HepG2 (cell line): ENCODE measurements around the gene ARL11. TPM values are rescaled to one million over a fixed set of nuclear protein-coding genes. Genes with fewer than 3 reads are reported as not detected.

Experiments used
- ATAC-seq: fragments of 200-7000 bp; cut with Tn5 transposase; 3 replicates; pipeline ENCODE4 v1.9.1; 2020; ENCODE audit warnings: mild to moderate bottlenecking, moderate library complexity
- BruUV-seq: library from RNA; stranded (reverse); fragments of 400-500 nt; replicated peaks from 2 replicates; lab custom pipeline; 2021; lab: Mats Ljungman, UMichigan
- CTCF ChIA-PET: fragments of 300-600 bp; formaldehyde crosslinking; extraction: SDS; loops from one replicate; lab custom pipeline; 2021; ENCODE audit warnings: low total read pairs, inconsistent platforms, low intra/inter-chr PET ratio; lab: Yijun Ruan, JAX
- POLR2A ChIA-PET: fragments of 350-600 bp; sonication (Branson Sonifier 250); formaldehyde crosslinking; loops from one replicate; lab custom pipeline; 2020; ENCODE audit warnings: antibody characterized with exemption, inconsistent platforms; lab: Yijun Ruan, JAX
- DNase-seq: peaks from one replicate; pipeline ENCODE4 v3.0.0-alpha.2; 2015; ENCODE audit warnings: low spot score
- FAIRE-seq: peaks from 3 replicates; lab custom pipeline; 2011; peaks lifted over from hg19 to GRCh38; lab: Jason Lieb, UNC
- H2AFZ ChIP-seq: one replicate; pipeline ENCODE4 v1.6.1; 2011; ENCODE audit warnings: low read length, inconsistent platforms
- H3K27ac ChIP-seq: fragments of 300-600 bp; 3 replicates; pipeline ENCODE4 v1.8.0; 2011; ENCODE audit warnings: mixed run types, mild to moderate bottlenecking, mixed read lengths, low read length, inconsistent platforms; ENCODE audit not compliant: insufficient read depth; ENCODE audit errors: extremely low read length
- H3K27me3 ChIP-seq, 2 experiments: fragments of 200-600 bp in 1 of 2; 2 replicates in 1 of 2; 3 replicates in 1 of 2; pipeline versions ENCODE4 v1.6.0 to v1.8.0; 2011; ENCODE audit warnings: low read length in 2 of 2, mild to moderate bottlenecking in 2 of 2, moderate library complexity in 2 of 2, inconsistent platforms in 1 of 2; ENCODE audit not compliant: insufficient read depth in 2 of 2, control insufficient read depth in 1 of 2
- H3K36me3 ChIP-seq, 2 experiments: fragments of 200-600 bp in 1 of 2; replicated peaks in 1 of 2; 2 replicates in 1 of 2; 3 replicates in 1 of 2; pipeline versions ENCODE4 v1.5.1 to v1.8.0; 2011; ENCODE audit warnings: low read length in 2 of 2, inconsistent platforms in 1 of 2; ENCODE audit not compliant: insufficient read depth in 2 of 2, control insufficient read depth in 1 of 2
- H3K4me1 ChIP-seq: 2 replicates; pipeline ENCODE4 v1.5.1; 2012; ENCODE audit warnings: low read length, inconsistent platforms; ENCODE audit not compliant: insufficient read depth
- H3K4me2 ChIP-seq: 2 replicates; pipeline ENCODE4 v1.6.0; 2011; ENCODE audit warnings: low read depth, low read length, inconsistent platforms
- H3K4me3 ChIP-seq, 3 experiments: fragments of 200-600 bp in 1 of 3; sonication (generic), shearing (Covaris generic) in 1 of 3; replicated peaks in 1 of 3; 2 replicates each; pipeline ENCODE4 v1.5.1; 2011 to 2016; ENCODE audit warnings: low read length in 3 of 3, inconsistent platforms in 2 of 3, low read depth in 2 of 3, mild to moderate bottlenecking in 2 of 3, control low read depth in 1 of 3, mixed read lengths in 1 of 3; ENCODE audit not compliant: insufficient read depth in 1 of 3
- H3K79me2 ChIP-seq: one replicate; pipeline ENCODE4 v1.6.1; 2011; ENCODE audit warnings: low read length, inconsistent platforms; ENCODE audit not compliant: insufficient read depth
- H3K9ac ChIP-seq: 2 replicates; pipeline ENCODE4 v1.6.0; 2011; ENCODE audit warnings: mild to moderate bottlenecking, low read depth, low read length, inconsistent platforms; ENCODE audit not compliant: insufficient read depth
- H3K9me3 ChIP-seq: 2 replicates; pipeline ENCODE4 v1.5.1; 2012; ENCODE audit warnings: mild to moderate bottlenecking, low read length
- H4K20me1 ChIP-seq: 2 replicates; pipeline ENCODE4 v1.6.0; 2011; ENCODE audit warnings: inconsistent platforms, mild to moderate bottlenecking, low read length, moderate library complexity; ENCODE audit not compliant: insufficient read depth
- AGO2 ChIP-seq: fragments of 200-400 bp; formaldehyde crosslinking; optimal IDR thresholded peaks from 2 replicates; pipeline ENCODE3; 2017; ENCODE audit warnings: mild to moderate bottlenecking, low read depth, low read length, moderate library complexity
- ARHGAP35 ChIP-seq: sonication (generic); formaldehyde crosslinking; IDR thresholded peaks from 2 replicates; pipeline ENCODE4 v1.9.0; 2022; ENCODE audit warnings: mild to moderate bottlenecking, inconsistent platforms, moderate library complexity, missing genetic modification reagents, borderline replicate concordance
- GATAD2A ChIP-seq: IDR thresholded peaks from 2 replicates; pipeline ENCODE4 v1.6.1; 2016
- GTF3A ChIP-seq: sonication (generic); formaldehyde crosslinking; conservative IDR thresholded peaks from 2 replicates; pipeline ENCODE4 v1.4.0; 2020; ENCODE audit warnings: mild to moderate bottlenecking, missing genetic modification reagents
- HMGA1 ChIP-seq: sonication (generic); formaldehyde crosslinking; conservative IDR thresholded peaks from 2 replicates; pipeline ENCODE4 v1.4.0; 2020; ENCODE audit warnings: missing genetic modification reagents
- JDP2 ChIP-seq: sonication (generic); formaldehyde crosslinking; IDR thresholded peaks from 2 replicates; pipeline ENCODE4 v1.8.1; 2022; ENCODE audit warnings: missing genetic modification reagents, borderline replicate concordance
- MAZ ChIP-seq, 2 experiments: sonication (generic) in 1 of 2; formaldehyde crosslinking in 1 of 2; IDR thresholded peaks; 2 replicates each; pipeline versions ENCODE4 v1.5.0 to v1.6.1; 2012 to 2020; ENCODE audit warnings: low read depth in 2 of 2, mild to moderate bottlenecking in 2 of 2, borderline replicate concordance in 1 of 2, improper control_type of control experiment in 1 of 2, low read length in 1 of 2, missing genetic modification reagents in 1 of 2, moderate library complexity in 1 of 2
- RBFOX2 ChIP-seq: fragments of 200-400 bp; formaldehyde crosslinking; IDR thresholded peaks from 2 replicates; pipeline ENCODE4 v1.6.1; 2017; ENCODE audit warnings: low read depth, mild to moderate bottlenecking, low read length
- TEF ChIP-seq: sonication (generic); formaldehyde crosslinking; IDR thresholded peaks from 2 replicates; pipeline ENCODE4 v1.5.0; 2020; ENCODE audit warnings: missing genetic modification reagents
- ZNF549 ChIP-seq: sonication (generic); formaldehyde crosslinking; IDR thresholded peaks from 2 replicates; pipeline ENCODE4 v1.5.0; 2020; ENCODE audit warnings: missing genetic modification reagents
- WGBS: methylation state at CpG from one replicate; pipeline ENCODE4 v1.1.6; 2017; ENCODE audit warnings: low lambda C conversion rate; 5-methylcytosine and 5-hydroxymethylcytosine counted together
- in situ Hi-C: cut with HindIII; loops from 2 replicates; pipeline ENCODE4 v1.10.0; 2017; ENCODE audit warnings: low pct_unique_long_range_greater_than_20kb; ENCODE audit not compliant: extremely low pct_ligation_motif_present
- intact Hi-C: fragments of 100-400 bp; cut with micrococcal nuclease; formaldehyde crosslinking; loops from one replicate; pipeline ENCODE4 v1.10.0; 2022; ENCODE audit not compliant: unreplicated experiment
- polyA plus RNA-seq, 8 experiments: library from polyadenylated mRNA; depleted of rRNA in 3 of 8; stranded (reverse) in 7 of 8; unstranded in 1 of 8; fragments of >200 nt; fragmentation: Illumina TruSeq in 4 of 8; extraction: Trizol in 4 of 8; gene quantifications; 2 replicates each; pipeline versions ENCODE4 v1.2.1 to v1.2.3, GENCODE V29; 2011 to 2016; ENCODE audit warnings: low read depth in 4 of 8, missing spikeins in 1 of 8, mixed read lengths in 1 of 8; ENCODE audit not compliant: insufficient read depth in 1 of 8
- total RNA-seq, 5 experiments: library from RNA; depleted of rRNA; stranded (reverse); fragments of >200 nt; fragmentation: Illumina TruSeq; extraction: Trizol; gene quantifications; 2 replicates each; pipeline ENCODE4 v1.2.3, GENCODE V29; 2016; ENCODE audit warnings: low read depth in 1 of 5
- TF ChIP-seq, protein P1 (sequence below): sonication (generic); formaldehyde crosslinking; IDR thresholded peaks from 2 replicates; pipeline ENCODE4 v1.8.1; 2022; ENCODE audit warnings: low read depth, mild to moderate bottlenecking, missing genetic modification reagents

ARL11 gene
- total and polyA plus RNA-seq, 2 of the 13 experiments (the other 11 are each of a cell fraction or from before 2014, with no cell fraction given), result 0.04 to 0.22 TPM

GRCh38 chr13:49678191-49678914 is 50.0 kb downstream of the ARL11 start:
- no peak for ATAC-seq
- Histone ChIP-seq H3K9ac (no peak overlapping the region), H3K27me3 (no peaks in the 10 kb centered on the region), H3K36me3 (peaks cover 1 to 36% of the 10 kb centered on the region in 2 experiments; a peak in 4 of 5 replicates), H3K4me3 (no peak overlapping the region), H3K27ac (no peak overlapping the region), H4K20me1 (peaks cover 13% of the 10 kb centered on the region), H3K9me3 (no peaks in the 10 kb centered on the region), H3K79me2 (peaks cover 43% of the 10 kb centered on the region), H2AFZ (no peak overlapping the region), H3K4me2 (no peak overlapping the region)
- ChIA-PET POLR2A (interaction anchor here (1.0 to 1.3 kb wide), 2 partner anchors 11 to 113 kb away, joined by 3 to 4 read pairs; no protein-coding TSS in a partner anchor), CTCF (no interaction called here)
- WGBS, result 95% methylated on average over 33 of the region's 48 CpGs
- FAIRE-seq, result no peak
- DNase-seq, result no peak
- no TSS peak for BruUV-seq
- TF ChIP-seq ZNF549, result no peak
- TF ChIP-seq HMGA1, result no peak
- TF ChIP-seq GATAD2A (CRISPR knock-in tag), result no peak
- TF ChIP-seq AGO2, result peak; percentile 56
- TF ChIP-seq MAZ (IDR thresholded peaks at IDR 0.05; ENCODE audit: borderline replicate concordance, low read depth, low read length), result no peak
- no peak for TF ChIP-seq MAZ (CRISPR knock-in tag; IDR thresholded peaks at IDR 0.05; ENCODE audit: low read depth)
- no peak for TF ChIP-seq GTF3A (CRISPR knock-in tag)
- no peak for TF ChIP-seq TEF (CRISPR knock-in tag)
- TF ChIP-seq, protein P1, sequence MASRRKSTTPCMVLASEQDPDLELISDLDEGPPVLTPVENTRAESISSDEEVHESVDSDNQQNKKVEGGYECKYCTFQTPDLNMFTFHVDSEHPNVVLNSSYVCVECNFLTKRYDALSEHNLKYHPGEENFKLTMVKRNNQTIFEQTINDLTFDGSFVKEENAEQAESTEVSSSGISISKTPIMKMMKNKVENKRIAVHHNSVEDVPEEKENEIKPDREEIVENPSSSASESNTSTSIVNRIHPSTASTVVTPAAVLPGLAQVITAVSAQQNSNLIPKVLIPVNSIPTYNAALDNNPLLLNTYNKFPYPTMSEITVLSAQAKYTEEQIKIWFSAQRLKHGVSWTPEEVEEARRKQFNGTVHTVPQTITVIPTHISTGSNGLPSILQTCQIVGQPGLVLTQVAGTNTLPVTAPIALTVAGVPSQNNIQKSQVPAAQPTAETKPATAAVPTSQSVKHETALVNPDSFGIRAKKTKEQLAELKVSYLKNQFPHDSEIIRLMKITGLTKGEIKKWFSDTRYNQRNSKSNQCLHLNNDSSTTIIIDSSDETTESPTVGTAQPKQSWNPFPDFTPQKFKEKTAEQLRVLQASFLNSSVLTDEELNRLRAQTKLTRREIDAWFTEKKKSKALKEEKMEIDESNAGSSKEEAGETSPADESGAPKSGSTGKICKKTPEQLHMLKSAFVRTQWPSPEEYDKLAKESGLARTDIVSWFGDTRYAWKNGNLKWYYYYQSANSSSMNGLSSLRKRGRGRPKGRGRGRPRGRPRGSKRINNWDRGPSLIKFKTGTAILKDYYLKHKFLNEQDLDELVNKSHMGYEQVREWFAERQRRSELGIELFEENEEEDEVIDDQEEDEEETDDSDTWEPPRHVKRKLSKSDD (CRISPR knock-in tag), result no peak
- TF ChIP-seq ARHGAP35 (CRISPR knock-in tag), result no peak
- TF ChIP-seq RBFOX2, result peak; percentile 40; the same call in 1 of the 2 replicates
- no peak for TF ChIP-seq JDP2
- TF ChIP-seq, all 625 proteins: peak for 2
- in situ Hi-C loops (loop anchor here (10.0 kb wide), 1 partner anchor 166 kb away; no protein-coding TSS in a partner anchor), intact Hi-C loops (loop anchor here (2.0 kb wide), 1 partner anchor 112 kb away; no protein-coding TSS in a partner anchor)
- H3K4me1 ChIP-seq, result peaks cover 7% of the 10 kb centered on the region
